Measurements from ENCODE around the gene PSG7.
"Not testable (repeated sequence)": the region's sequence is repeated elsewhere in the genome, so short reads cannot be mapped to it uniquely, and the experiment has no call there.

GRCh38 chr19:42897729-42898128, 39.3 kb downstream of the PSG7 start:
- TF ChIP-seq CTCF, POLR2A (IDR thresholded peaks at IDR 0.05): not testable (repeated sequence)

All from right lobe of liver (tissue), 4 donors.